HG02840 (cell line): ENCODE measurements around the gene NES.

Experiments
- ATAC-seq: cut with Tn5 transposase; IDR thresholded peaks from one replicate; pipeline ENCODE4 v1.9.1; 2021; ENCODE audit warnings: mild to moderate bottlenecking, moderate library complexity, moderate number of reproducible peaks; ENCODE audit not compliant: unreplicated experiment, low FRiP score

The NES gene

DNA sequence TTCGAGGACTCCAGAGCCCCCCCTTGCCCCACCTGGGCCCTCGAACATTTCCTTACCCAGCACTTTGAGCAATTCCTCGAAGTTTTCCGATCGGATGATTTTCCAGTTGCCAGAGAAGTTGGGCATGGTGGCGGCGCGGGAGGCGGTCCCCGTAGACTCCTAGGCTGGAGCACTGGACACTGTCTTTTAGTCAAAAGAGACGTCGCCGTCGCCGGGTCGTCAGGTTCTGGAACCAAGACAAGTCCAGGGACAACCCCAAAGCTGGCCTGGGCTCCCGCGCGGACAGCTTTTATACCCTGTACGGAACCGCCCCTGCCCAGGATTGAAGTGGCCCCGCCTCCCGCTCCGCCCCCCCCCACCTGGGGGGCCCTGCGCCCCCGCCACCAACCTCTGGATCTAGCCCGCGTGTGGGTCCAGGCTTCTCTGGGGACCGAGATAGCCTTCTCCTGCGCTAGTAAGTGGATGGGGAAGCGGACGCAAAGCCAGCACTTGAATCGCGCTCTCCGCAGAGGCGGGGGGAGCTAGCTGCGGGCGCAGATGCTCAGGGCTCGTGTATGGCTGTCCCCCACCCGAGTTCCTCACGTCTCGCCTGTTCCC, 28.2 kb upstream of the NES start, which contains the start of gene CRABP2:
Gene CRABP2, minus strand, starts transcription at position 263 of the 597 bp plus-strand sequence. Its CDS starts 137 bp downstream, at position 126.
- ATAC-seq, result no peak

DNA sequence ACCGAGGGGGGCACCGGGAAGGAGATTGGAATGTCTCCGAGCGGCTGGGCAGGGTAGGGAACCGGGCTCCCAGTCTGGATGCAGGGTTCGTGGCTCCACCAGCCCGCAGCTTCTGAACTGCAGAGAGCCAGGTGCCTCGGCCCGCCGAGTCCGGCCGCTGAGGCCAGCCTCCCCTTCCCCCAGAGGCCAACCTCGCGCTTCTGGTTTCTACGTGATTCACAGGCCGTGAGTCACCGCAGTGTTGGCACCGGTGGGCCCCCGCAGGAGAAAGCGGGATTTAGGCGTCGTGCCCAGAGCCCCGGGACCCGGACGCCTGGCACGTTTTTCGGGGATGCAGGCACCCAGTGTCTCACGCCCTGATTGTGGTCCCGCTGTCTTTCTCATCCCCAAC, 27.7 kb upstream of the NES start:
- ATAC-seq, result no peak

DNA sequence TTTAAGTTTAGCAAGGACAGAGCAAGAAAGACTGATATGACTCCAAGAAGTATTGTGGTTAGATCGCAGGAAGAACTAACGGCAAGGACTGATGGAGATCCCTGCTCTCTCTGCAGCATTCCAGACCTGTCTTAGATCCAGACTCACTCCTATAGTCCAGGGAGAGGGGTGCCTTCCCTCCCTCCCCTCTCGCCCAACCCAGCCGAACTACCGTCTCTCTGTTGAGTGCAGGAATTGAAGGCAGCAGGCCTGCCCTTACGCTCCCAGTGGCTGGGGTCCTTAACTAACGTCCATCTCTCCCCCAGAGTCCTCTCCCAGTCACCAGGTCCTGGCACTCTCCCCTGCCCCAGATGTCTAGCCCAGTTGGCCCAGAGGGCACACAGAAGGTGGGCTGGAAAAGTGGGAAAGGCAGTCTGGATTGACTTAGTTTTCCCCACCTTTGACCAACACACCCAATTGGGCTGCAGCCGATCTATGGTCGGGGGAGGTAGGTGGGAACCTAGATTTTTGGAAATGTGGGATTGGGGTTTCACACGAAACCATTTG, 27.0 kb upstream of the NES start:
- no peak for ATAC-seq

DNA sequence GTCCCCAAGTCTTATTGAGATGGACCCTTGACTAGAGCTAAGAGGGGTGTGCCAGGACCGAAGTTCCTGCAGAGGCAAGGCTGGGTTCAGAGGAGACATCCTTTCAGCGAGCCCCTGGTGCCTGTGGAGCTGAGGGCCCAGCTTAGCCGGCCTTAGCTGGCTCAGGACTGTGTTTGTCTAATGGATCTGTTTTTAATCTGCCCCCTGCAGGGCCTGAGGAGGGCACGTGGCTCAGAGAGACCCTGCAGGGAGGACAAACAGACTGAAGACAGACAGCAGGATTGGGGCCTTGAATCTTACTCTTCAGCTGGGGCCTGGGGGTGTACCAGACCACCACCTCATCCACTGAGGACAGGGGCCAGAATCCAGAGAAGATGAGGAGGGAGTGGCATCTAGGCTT, 26.5 kb upstream of the NES start:
- no peak for ATAC-seq

DNA sequence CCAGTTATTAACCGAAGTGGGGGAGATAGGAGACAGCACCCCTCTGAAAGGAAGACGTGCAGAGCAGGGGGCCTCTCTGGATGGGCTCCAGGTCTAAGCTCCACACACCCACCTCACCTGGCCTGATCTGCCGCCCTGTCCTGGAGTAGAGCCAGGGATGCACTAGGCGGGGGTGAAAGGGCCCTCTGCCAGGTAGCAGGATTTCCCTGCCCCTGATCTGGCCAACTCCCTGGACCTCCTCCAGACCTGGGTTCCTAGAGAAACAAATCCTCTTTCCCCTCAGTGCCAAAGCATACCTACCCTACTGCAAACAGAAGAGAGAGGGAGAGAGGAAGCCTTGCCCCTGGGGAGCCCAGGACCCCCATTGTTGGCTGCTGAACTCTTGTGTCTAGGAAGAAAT, 26.1 kb upstream of the NES start:
- ATAC-seq, result no peak

DNA sequence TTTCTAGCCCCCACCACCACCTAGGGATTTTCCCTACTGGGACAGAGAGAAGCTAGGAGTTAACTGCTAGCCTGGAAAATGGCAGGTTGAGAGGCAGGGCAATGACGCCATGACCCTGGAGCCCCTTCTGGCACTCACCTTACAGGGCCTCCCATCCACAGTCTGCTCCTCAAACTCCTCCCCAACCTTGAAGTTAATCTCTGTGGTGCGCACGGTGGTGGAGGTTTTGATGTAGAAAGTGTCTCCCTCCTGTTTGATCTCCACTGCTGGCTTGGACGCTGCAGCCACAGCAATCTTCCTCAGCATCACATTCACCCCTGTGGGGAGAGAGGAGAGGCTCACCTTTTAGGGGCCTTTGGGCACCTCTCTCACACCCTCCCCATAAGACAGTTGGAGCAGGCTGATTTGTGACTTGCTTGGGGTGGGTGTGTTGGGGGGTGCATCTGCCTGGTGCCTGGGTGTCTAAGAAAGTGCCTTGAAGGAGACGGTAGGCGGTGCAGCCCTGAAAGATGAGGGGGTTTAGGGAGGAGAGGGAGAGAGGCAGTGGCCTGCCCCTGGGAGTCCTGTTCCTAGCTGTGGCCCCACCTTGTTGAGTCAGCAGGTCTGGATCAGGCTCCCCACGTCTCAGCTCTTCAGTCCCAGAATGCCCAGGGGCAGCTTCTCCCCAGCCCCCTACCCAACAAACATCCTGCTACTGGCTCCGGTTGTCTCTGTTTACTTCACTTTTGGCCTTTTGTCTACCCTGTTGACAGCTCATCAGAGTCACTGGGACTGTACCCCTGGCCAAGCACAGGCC, 23.7 kb upstream of the NES start:
- ATAC-seq, result no peak

DNA sequence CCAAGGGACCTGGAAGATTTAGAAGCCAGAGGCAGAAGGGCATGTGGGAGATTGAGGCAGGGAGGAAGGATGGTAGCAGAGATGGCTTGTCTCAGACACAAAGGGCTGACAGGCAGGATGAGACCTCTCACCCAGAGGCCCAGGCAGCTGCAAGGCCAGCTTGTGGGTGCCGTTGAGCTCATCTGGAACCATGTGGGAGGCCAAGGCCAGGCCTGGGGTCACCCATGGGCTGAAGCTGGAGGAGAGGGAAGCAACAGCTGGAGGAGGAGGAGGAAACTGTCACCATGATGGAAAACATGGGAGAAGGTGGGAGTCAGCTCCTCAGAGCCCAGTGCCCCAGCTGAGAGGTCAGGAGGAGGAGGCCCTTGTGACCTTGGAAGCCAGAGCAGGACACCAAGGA, 21.8 kb upstream of the NES start:
- ATAC-seq, result no peak

DNA sequence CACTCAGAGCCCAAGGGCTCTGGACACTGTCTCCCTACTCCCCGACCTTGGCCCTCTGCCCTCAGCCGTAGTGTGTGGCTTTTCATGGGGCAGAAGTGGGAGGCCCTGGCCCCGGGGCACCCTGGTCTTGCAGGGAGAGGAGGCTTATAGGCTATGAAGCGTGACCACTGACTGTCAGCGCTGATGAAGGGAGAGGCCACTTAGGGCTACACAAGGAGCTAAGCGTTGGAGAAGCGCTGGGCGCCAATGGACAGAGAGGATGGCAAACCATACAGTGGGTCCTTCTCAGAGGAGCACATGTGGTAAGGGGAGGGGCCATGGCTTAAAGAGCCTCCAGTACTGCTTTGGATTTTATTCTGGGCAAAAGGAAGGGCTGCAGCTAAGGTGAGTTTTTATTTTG, 20.3 kb upstream of the NES start:
- no peak for ATAC-seq

DNA sequence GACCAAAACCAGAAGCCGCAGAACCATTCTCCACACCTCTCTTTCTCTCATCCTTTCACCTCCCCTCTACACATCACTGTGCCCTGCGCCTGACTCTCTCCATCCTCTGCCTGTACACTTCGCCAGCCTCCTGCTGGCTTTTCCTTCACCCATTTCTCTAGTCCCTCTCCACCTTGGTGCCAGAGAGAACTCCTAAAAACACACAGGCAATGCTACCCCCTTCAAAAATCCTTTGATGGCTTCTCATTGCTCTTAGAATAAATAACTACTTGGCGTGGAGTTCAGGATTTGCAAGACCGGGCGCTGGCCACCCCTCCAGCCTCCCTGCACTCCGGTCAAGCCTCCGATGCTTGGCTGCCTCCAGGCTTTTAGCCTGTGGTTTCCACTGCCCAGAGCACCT, 19.5 kb upstream of the NES start:
- ATAC-seq, result no peak

DNA sequence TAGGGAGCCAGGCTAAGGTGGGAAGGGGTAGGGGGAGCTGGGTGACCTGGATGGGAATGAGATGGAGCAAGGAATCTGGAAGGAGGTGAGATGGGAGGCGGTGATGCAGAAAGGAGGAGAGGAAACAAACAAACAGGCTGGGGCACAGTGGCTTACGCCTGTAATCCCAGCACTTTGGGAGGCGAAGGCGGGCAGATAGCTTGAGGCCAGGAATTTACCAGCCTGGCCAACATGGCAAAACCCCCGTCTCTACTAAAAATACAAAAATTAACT, 17.4 kb upstream of the NES start:
- ATAC-seq, result no peak

DNA sequence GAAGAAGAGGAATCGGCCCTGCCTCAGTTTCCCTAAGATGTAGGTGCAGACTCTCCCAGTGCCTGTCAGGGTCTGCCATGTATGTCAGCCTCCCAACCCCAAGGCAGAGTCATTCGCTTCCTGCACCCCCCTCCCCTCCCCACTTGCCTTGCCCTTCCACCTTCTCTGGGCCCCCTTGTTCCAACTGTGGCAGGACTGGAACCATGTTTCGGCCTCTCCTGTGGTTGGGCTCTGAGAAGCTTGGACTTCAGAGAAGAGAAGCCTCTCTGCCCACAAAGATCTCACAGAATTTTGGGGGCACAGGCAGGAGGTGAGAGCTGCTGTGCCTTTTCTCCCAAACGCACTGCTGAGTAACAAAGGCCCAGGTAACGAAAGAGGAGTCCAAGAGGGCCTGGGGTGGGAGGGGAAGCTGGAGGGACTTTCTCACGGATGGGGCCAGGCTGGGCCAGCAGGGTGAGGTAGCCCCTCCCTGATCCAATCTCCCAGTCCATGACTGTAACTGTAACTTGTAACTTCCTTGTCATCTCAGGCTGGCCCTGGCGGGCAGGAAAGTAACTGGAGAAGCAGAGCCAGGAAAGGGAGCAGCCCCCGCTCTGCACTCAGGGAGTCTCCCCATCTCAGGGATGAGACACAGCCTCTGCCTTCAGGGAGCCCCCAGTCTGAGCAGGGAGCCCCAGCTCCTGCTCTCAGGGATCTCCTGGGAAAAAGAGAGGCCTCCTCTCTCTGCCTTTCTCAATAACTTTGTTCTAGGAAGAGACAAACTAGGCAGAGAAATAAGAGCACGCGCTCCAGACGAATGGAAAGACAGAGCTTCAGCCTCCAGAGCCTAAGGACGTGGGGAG, 16.9 kb upstream of the NES start:
- no peak for ATAC-seq

DNA sequence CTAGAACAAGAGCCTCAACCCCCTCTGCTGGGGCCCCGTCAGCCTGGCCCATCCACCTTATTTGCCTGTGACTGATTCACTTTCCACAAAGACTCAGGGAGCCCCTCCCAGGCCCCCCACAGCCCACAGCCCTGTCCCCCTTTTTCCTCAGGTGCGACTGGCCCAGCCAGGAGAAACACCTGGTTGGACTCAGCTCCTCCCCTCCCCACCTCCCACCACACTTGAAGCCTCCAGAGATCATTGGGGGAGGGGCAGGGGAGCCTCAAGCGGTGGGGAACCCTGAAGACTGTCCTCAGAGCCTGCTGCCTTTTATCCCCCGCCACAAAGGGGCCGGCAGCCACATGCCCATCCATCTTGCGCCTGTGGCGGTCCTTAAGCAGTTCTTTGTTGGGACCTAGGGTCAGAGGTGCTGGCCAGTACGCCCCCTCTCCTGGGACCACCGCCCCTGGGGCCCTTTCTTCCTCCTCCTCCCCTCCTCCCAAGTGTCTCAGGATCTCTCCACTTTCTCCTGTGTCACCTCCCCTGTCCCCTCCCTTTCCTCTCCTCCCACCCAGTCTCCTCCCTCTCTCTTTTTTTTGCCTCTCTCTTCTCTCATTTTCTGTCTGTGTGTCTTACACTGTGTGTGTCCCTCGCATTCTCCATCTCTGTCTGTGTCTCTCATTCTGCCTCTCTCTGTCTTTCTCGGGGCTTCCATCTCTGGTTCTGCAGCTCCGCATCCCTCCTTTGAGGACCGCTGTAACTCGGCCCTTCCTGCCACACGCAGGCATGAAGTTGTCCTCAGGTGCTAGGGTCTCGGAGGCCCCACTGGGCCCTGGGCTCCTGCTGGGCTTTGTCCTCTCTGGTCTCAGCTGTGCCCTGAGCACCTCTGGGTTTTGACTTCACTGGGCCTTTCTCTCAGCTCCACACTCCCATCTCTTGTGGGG, 16.0 kb upstream of the NES start:
- no peak for ATAC-seq

DNA sequence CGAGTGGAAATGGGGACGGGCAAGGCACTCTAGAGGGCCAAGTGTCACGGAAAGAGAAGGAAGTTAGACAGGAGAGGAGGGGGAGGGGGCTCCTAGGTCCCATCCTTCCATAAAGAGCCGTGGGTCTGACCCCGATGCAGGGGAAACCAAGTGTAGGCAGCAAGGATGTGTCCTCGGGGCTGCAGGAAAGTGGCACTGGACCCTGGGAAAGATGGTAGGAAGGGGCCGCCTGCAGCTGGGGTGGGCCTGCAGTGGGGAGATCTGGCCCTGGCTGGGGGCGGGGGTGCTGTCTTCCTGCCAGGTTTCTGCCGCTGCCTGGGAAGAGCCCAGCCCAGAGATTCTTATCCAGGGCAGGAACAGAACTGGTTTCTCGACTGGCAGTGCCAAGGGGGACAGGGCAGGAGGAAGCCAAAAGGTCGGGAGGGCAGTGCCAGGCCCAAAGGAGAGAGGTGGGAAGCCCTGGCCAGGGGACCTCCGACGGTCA, 15.3 kb upstream of the NES start:
- no peak for ATAC-seq

DNA sequence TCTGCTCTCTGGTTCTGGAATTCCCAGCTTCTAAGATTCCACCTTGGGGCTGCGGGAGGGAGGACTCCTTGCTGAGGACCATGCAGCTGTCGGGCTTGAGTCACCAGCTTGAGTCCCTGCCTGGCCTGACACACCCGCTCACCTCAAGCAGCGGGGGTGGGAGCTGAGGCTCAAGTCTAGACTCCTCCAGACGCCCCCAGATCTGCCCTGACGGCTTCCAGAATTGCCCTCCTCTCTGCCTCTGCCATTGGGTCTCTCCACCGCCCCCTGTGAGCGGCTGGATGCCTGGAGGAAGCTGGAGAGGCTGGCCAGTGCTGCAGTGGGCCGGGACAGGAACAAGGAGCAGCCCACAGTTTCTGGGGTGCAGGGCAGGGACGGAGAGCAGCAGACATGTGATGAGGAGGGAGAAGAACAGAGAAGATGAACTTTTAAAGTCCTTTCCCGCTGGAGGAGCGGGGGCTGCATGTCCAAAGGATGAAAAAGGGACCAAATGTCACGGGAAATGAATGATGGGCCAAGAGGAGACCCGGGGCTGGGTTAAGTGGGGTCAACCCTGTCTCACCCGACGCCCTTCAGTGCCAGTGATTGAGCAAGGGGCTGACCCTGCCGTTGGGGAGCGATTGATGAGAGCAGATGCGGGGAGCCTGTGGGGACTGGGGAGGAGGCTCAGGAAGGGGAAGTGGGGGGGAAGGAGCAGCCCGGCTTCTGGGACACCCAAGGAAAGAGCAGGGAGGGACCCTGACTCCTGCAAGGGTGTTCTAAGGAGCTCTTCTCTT, 14.6 kb upstream of the NES start:
- ATAC-seq, result no peak

DNA sequence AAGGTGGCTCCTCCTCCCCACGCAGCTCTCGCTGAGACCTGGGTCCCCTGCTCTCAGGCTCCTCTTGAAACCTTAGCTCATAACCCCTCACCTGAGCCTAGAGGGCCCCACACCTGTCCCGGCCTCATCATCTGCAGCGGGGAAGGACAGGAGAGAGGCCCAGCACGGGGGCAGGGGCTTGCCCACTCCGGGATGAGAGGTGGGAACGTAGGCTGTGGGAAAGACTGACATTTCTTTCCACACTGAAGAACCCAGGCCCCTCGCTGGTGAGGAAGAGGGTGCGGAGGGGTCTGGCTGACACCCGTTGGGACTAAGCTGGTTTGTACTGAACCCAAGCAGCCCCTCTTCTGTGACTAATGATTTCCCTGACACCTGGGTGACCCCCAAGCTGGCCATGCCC, 14.0 kb upstream of the NES start:
- no peak for ATAC-seq

DNA sequence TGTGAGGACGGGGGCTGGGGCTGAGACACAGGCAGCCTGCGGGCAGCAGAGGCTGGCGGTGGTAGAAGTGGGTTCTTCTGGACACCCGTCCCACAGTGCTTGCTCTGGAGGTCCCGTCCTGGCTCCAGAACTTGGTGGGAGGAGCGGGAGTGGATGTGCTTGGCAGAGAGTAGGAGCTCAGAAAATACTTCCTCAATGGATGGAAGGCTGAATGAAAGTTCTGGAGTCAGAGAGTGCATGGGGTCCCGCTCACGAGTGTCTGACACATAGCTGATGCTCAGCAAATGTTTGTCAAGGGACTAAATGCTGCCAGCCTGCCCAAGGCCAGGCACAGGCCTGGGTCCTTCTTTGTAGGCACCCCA, 13.4 kb upstream of the NES start:
- ATAC-seq, result no peak

DNA sequence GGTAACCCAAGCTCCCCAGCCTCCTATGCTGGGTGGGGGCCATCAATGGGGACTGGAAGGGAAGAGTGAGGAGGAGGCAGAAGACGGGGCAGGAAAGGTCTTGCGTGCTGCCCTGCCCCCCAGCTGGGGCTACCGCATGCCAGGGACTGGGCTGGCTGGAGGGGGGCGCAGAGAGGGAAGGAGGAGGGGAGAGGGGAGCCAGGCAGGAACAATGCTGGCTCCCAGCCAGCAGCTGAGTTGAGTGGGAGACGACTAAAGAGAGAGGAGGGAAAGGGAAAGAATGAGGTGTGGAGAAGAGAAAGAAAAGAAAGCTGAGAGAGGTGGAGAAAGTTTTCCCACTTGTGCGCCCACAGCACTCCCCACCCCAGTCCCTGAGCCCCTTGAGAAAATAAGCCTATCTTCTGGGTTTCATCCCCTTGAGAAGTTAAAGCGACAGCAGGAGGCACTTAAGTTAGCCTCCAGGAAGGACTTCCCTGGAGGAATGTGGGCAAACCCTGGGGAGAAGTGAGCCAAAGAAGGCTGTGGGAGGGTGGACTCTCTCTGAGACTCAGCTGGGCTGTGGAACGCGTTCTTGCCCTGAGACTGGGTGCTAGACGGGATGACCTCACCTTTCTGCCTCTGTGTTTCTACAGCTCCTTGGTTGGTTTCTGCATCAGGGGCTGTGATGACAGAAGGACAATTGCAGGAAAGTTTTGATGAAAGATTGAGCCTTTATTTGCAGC, 12.9 kb upstream of the NES start:
- no peak for ATAC-seq

DNA sequence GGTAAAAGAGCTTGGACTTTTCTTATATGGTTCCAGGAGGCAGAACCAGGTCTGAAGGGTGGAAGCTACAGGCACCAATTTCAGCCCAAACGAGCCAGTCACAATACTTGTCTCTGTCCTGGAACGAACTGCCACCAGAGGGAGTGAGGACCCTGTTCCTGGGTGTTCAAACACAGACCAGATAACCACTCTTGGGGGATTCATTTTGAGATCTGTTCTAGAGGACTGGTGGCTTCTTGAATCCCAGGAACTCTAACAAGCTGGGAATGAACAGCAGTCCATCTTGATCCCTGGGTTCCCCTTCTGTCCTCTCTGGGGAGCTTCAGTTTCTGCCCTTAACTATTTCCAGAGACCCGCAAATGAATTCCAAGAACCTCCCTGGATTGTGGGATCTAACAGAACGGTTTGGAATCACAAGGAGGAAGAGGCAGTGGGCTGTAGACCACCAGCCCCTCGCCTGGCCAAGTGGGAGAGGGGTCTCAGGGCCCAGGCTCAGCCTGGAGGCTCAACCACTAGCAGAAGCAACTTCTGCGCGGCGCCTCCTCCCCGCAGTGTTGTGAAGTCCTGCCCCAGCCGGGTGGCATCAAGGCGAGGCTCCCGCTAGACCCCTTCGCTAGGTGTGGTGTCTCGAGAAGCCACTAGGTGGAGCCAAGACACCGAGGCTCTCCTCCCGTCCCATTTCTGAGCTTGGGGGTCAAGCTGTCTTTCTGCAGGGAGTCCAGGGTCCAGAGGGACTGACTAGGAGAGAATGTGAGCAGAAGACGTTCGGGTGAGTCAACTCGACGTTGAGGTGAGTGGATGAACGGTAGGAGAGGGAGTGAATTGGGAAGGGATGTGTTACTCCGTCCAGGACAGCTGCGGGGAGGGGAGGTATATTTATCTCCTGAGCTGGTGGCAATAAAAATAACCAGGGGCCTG, 12.1 kb upstream of the NES start:
- ATAC-seq, result no peak
